Measurements from ENCODE around the gene RSRC1.
"Not testable (repeated sequence)": the region's sequence is repeated elsewhere in the genome, so short reads cannot be mapped to it uniquely, and the experiment has no call there.

RSRC1 gene

DNA sequence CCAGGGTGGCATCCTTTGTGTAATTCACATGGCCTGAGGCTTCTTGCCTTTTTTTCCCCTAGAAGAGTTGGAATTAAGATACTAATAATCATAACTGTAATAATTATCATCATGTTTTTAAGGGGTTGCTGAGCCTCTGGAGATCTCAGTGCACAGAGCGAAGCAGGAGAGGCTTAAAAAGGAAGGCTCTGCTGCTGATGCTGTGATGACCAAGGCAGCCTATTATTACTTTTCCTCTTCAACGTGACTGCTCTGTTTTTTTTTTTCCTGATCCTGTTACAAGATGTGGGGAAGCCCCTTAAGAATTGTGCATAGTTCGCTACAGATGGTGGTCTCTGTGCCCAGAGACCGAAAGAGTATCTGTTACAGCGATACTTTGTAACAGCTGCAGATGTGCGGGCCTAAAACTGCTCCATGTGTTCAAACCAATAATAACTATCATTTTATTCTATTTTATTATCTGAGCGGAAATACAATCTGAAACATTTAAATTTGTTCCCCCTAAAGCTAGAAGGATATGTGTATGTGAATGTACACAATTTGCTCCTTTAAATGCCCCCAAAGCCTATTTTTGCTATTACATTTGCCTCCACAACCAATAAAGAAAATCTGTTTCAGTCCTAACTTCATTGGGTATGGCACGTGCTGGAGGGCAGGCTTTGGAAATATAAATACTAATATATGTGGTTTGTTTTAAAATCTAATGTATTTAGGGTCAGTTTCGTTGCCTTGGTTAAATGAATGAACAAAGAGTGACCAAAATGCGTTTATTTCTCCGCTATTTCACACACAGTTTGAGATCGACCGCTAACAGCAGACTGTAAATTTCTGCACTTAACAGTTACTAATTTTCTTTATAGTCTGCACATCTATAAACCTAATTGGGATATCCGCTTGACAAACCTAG, 8.3 kb upstream of the RSRC1 start:
- DNase-seq (ENCODE audit: low spot score) = no peak

DNA sequence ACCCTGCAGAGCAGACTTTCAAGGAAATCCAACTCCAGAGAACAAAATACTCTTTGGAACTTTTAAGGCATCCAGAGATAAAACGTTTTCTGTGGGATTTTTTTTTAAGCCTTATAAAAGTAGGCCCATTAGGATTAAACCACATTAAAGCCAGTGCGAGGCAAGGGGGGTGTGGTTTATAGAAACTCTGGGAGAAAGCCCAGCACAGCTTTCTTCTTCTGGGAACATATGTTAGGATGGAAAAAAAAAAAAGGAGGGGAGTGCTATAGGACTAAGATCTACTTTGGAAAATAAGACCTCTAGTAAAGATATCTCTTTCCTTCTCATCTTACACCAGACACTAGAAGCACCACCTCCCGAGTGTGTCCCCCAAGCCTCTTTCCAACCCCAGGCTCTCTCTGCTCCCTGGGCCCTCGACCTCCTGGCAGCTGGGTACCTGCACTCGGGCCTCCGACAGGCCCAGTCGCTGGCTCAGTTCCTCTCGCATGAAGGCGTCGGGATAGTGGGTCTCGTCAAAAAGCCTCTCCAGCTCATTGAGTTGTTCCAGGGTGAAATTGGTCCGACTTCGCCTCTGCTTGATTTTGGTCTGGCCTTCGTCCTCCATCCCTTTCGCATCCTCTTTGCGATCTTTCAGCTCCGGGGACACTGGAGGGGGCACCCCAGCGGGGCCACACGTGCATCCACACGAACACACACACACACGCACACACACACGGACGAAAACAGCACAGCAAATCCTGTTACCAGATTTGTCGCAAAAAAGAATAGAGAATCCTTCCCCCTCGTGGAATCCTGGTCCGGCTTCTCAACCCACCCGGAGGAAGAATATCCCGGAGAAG, 7.4 kb upstream of the RSRC1 start:
- no peak for DNase-seq (ENCODE audit: low spot score)

DNA sequence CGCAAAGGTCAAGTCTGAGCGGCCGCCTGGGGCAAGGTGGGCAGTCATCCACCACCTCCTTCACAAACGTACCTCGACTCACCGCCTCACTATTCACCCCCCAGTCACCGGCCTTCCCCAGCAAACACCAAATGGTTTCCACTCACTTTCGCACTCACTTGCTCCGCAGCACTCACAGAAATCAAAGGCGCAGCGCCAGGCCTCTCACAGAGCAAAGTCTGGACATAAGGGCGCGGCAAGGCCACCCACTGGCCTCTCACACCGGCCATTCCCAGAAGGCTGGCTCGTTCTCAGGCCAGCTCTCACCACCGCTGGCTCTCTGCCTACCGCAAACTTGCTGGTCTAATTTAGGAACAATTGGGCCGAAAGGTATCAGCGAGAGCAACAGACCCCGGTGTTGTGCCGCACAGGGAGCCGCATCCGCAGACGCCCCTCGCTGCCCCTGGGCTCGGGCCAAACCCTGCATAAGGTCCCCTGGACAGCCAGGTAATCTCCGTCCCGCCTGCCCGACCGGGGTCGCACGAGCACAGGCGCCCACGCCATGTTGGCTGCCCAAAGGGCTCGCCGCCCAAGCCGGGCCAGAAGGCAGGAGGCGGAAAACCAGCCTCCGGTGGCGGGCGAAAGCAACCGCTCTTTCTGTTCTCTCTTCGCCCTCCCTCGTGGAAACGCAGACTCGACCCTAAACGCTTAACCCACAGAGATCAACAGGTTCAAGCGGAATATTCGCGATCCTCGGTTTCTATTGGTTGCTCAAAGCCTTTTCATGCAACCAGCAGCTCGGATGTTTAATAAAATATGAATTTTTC, 6.6 kb upstream of the RSRC1 start:
- DNase-seq (ENCODE audit: low spot score) = no peak

DNA sequence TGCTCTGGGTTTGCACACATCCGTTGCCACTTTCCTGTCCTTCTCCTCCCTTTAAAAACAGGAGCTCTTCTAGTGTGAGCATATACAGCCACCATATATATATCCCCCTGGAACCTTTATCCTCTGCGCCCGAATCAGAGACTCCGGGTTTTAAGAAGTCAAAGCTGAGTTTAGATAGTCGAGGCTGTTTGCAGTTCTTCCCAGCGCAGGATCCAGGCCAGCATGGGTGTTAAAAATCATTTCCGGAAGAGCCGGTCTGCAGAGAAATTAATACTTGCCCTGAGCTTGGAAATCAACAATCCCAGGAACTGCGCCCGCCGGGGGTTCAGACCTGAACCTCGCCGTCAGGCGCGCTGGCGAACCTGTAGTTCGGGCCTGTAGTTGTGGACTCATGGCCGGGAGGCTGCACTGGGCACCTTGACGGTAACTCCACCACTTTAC, 6.0 kb upstream of the RSRC1 start:
- DNase-seq (ENCODE audit: low spot score) = no peak

DNA sequence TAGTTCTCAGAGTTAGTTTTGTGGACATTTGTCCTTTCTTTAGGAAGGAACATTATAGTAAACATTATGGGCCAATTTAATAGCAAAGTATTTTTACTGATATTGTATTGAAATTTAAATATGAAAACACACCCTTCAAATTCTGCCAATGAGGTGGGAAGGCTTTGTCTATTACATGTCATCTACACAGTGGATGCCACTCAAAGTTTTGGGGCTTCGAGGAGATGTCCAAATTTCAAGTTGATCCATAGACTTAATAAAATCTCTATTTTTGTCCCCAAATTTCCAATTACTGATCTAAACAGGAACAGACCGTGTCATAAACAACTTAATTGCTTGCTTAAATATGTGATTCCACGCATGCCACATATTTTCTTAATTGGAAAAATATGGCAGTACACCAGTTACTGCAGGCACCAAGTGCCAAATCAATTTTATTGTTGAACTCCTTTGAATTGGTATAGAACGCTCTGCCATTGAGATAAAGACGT, 5.4 kb upstream of the RSRC1 start:
- no peak for DNase-seq (ENCODE audit: low spot score)

DNA sequence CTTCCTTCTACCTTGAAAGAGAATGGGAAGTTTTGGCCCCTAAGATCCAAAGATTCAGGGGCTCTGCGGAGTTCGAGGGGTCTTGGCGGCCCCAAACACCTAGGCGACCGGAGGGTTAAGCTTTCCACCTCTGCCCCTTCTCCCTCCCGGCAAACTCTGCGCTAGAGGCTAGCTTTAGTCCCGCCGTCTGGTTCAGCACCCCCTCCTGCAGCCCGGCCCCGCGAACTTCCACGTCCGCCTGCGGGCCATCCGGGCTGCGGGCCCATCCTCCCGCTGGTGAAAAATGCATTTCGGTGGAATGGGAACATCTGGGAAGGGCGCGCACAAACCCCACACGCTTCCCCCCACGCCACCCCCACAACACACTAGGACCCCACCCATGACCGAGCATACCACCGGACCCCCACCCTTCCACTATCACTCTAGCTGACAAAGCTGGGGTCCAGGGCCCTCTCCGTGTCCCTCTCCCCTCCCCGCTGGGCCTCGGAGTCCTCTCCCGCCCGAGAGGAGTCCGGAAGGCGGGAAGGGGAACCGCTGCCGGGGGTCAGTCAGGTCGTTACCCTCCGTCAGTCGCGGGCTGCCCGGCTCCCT, 4.7 kb upstream of the RSRC1 start:
- no peak for DNase-seq (ENCODE audit: low spot score)

DNA sequence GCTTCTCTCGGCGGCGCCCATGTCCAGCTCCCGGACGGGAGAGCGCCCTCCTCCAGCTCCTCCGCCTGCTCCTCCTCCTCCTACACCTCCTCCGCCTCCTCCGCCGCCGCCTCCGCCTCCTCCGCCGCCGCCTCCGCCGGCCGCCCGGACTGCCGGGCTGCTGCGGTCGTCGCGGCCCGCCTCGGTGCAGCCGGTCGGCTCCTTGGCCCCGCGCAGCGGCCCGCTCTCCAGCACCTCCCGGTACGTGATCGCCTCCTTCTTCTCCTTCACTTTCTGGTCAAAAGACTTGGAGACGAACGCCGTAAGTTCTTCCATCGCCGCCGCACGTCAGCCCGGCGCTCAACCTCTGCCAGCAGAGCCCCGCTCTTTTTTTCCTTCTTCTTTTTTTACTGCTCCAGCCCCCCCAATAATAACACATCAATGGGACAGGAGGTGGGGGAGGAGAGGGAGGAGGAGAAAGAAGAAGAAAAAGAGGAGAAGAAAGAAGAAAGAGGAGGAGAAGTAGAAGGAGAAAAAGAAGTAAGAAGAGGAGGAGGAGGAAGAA, 4.1 kb upstream of the RSRC1 start:
- DNase-seq (ENCODE audit: low spot score) = peak; percentile 53

DNA sequence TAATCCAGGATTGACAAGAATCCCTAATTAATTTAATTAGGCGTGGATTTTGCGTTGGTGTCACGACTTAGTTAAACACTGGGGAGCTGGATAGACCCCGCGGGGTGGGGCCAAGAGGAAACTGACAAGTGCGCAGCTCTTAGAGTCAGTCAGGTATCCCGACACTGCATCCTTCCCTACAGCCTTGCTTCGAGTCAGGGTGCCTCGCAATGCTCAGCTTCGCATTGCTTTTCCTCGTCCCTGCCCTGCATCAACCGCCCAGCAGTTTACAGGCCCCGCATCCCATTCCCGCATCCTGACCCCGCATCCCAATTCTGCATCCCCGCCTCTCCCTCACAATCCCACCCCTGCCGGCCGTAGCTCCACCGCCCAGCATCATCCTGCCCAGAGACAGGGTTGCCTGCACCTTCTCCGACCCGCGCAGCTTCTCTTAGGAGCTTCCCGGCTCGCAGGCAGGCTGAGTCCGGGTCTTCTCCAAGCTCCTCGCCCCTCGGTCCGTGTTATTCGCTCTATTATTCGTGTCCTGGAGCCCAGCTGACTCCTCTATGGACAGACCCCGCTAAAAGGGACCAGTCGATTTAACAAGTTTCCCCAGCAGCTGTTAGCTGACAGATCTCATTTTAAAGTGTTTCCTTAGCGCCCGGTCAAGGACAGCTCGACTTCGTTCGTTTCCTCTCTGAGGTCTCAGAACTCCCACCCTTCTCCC, 3.0 kb upstream of the RSRC1 start:
- DNase-seq (ENCODE audit: low spot score) = no peak

DNA sequence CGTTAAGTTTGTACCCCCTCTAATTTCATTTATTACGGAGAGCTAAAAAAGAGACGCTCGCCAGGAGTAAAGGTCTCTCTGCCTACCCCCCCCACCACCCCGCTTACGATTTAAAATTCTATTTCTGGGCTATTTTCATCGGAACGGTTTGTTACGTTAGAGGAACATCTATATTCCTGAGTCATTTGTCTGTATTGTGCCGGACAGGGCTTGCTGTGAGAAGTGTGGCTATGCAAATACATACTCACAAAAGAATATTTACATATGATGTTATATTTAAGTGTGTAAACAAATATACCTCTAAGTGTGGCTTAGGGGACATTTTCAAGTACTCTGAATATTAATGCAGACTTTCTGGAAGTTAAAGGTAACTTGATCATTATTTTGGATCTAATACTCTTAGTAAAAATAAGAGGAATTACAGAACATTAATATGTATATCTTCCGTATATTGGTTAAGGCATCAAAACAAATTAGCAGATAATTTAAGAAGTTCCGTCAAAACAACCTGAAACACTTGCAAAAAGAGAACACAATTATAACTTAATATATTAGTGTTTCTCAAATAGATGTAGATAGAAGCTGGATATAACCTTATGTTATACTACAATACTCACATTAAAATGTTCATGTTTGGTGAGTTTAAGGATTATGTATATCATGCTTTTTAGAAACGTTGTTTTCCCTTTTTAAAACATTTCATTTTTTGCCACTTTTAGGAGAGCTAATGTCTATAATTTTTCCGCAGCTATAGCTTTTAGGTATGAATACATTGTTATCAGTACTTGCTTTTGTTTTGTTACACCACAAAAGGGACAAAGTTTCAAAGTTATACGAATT, 2.1 kb upstream of the RSRC1 start:
- DNase-seq (ENCODE audit: low spot score) = no peak

DNA sequence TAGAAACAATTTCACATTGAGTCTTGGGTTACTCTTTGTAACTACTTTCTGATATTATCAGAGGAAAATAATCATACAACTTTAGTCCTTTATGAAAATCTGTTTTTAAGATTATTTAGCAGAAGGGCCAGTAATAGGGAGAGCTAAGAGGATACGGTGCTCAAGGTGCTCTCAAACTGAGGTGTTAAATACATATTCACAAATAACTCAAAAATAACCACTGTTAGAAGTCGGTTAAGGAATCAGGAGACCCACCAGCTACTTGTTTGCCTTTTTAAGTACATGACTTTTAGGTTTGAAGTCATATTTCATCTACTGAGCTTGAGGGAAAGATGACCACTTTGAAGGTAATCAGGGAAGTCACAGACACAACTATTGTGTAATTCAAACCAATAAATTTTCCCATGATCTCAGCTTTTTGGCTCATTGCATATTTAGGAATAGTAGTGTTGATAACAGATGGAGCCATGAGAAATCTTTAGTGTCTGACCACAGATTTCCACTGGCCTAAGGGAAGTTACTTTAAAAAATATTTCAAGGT, 1.4 kb upstream of the RSRC1 start:
- DNase-seq (ENCODE audit: low spot score) = no peak

DNA sequence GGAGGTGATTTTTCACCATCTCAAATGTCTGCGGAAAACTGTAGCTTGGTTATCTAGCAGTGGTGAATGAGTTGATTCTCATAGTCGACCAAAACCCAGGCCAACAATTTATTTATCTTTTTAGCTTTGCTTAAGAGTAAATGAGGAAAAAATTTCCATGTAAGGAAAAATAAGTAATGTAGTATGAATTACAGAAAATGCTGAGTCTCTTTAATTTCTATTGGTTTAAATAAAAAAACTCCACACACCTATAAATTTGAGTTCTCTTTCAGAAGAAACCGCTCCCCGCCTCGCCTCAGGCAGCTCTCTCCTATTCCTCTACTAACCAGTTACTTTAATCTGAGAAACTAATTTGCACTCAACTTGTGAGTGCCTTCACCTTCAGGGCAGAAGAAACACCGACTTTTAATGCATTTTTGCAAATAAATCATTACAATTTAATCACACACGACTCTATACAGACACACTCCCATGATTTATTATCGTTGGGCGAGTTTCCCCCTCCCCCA, 540 bp upstream of the RSRC1 start:
- DNase-seq (ENCODE audit: low spot score) = no peak

DNA sequence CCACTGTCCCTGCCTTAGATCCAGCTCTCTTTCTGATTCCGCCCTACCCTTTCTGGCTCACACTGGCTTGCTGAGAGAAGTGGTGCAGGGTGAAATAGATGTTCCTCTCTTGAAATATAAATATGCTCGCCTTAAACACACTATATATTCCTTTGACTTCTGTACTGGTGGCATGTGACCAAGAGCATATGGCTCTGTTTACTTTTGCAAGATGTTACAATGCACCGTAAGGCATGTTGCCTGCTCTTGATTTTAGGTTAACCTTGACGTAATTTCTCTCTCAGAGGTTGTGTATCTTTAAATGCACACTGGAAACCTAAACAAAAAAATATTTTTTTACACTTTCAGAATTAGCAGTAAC, 749 bp downstream of the RSRC1 start:
- no peak for DNase-seq (ENCODE audit: low spot score)

DNA sequence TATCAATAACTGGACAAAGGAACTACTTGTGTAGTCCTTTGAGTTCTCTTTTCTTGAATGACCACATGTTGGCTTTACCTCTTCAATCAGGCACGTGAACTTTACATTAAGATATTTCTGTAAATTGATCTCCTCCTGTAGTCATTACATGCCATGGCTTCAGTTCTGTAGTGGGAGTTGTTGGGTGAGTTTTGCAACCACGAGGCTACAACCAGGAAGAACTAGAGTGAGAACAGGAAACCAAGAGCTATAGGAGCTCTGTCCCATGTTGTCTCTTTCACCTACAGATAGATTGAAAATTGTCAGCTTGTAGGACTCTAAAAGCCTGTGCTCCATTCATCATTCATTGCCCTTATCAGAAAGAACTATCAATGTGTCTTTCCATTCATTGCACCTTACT, 2.0 kb downstream of the RSRC1 start:
- no peak for DNase-seq (ENCODE audit: low spot score)

DNA sequence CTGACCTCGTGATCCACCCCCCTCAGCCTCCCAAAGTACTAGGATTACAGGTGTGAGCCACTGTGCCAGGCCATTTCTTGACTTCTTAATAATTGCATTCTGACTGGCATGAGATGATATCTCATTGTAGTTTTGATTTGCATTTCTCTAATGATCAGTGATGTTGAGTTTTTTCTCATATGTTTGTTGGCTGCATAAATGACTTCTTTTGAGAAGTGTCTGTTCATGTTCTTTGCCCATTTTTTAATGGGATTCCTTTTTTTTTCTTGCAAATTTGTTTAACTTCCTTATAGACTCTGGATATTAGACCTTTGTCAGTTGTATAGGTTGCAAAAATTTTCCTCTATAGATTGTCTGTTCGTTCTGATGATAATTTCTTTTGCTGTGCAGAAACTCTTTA, 3.7 kb downstream of the RSRC1 start:
- not testable (repeated sequence) for DNase-seq (ENCODE audit: low spot score)

DNA sequence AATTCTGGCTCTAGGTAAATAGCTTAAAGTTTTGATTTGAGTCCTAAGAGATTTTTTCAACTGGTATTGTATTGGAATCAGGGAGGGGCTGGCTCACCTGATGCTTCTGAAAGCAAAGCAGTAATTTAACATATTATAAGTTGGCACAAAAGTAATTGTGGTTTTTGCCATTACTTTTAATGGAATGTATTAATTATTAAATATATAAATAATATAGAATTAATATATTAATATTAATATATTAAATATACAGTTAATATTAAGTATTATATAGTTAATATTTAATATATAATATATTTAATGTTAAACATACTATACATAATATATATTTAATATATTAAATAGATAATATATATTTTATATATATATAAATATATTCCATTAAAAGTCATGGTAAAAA, 10.4 kb downstream of the RSRC1 start:
- no peak for DNase-seq (ENCODE audit: low spot score)

DNA sequence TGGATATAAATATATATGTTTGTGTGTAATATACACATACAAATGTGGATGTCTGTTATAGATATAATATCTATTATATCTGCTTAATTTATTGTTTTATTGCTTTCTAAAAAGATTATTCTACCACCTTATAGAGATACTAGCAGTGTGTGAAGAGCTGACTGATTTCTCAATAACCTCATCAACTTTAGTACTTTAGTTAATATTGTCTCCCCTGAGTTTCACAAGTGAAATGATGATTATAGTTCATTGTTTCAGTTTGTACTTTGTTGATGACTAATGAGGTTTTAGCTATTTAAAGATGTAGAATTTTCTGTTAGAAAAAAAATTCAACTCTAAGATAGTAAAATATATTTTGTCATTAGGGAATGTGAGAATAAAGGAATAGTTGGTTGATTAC, 11.4 kb downstream of the RSRC1 start:
- DNase-seq (ENCODE audit: low spot score) = no peak

DNA sequence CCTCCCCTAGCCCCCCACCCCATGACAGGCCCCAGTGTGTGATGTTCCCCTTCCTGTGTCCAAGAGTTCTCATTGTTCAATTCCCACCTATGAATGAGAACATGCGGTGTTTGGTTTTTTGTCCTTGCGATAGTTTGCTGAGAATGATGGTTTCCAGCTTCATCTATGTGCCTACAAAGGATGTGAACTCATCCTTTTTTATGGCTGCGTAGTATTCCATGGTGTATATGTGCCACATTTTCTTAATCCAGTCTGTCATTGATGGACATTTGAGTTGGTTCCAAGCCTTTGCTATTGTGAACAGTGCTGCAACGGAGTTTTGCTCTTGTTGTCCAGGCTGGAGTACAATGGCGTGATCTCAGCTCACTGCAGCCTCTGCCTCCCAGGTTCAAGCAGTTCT, 12.8 kb downstream of the RSRC1 start:
- DNase-seq (ENCODE audit: low spot score) = not testable (repeated sequence)

DNA sequence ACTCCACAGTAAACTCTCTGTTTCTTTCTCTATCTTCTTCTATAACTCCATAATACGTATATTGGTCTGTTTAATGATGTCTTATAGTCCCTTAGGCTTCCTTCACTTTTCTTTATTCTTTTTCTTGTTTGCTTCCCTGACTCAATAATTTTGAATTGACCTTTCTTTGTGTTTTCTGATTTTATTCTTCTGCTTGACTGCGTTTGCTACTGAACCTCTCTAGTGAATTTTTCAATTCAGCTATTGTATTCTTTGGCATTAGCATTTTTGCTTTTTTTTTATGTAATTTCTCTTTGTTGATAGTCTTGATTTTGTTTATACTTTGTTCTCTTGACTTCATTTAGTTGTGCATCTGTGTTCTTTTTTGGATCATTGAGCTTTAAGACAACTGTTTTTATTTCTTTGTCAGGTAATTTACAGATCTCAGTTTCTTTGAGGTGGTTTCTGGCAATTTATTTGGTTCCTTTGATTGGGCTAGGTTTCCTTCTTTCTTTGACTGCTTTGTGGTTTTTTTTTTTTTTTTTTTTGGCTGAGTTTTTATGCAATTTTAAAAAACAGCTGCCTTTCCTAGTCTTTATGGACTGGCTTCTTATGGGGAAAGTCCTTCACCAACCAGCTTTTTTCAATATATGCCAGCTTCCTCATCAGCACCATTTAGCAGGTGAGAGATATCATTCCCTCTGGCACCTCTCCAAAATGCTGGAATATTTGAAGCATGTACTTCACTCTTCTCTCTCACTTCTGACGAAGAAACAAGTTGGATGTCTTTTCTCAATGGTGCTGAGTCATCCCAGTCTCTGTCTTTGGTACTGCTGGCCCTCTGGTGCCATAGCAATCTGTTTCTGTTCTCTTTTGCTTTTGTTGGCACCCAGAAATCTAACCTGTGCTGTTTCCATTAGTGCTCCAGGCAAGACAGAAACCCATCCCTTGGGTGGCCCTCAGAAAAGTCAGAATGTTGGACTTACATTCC, 17.6 kb downstream of the RSRC1 start:
- no peak for DNase-seq (ENCODE audit: low spot score)

All from AG08396 (cell line).